Stimulated activated CD4-positive, alpha-beta T cell treated with anti-CD3 and anti-CD28 coated beads, Interleukin-15, amount 100 ng/mL, for 48 hours (primary cell): Measurements from ENCODE around the gene UFSP1.

Experiments used
- DNase-seq, 2 donors: peaks; one replicate each; pipeline ENCODE4 v3.0.0-alpha.2; 2020; ENCODE audit warnings: low read depth in 2 of 2

The UFSP1 gene

DNA sequence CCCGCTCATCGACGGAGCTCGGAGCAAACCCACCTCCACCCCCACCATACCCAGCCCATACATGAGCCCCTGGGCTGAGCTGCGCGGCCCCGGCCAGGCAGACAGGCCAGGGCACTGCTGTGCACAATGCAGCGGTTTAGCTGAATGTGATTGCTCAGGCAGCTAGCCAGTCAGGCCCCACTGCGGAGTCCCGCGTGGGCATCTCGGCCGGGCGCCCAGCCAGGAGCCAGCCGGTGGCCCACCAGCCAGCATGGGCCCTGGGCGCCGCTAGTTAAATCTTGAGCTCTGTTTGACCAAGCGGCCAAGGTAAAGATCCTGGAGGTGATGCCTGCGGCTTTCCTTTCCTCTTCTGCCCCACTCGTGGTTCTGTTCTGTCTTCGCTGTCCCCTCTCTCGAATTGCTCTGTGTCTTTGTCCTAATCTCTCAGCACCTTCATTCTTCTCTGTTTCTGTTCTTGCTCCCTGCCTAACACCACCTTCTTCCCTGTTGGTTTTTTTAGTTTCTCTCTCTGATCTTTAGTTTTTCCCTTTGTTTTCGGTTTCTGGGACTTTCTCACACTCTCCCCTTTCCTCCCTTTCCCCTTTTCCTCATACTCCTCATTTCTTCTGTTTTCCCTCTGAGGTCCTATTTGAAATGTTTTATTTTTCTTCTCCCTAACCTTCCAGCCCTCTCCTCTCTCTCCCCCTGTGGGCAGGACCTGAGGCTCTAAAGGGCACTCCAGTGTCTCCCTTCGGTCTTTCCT lies 6.6 kb downstream of the UFSP1 start:
- no peak for DNase-seq

DNA sequence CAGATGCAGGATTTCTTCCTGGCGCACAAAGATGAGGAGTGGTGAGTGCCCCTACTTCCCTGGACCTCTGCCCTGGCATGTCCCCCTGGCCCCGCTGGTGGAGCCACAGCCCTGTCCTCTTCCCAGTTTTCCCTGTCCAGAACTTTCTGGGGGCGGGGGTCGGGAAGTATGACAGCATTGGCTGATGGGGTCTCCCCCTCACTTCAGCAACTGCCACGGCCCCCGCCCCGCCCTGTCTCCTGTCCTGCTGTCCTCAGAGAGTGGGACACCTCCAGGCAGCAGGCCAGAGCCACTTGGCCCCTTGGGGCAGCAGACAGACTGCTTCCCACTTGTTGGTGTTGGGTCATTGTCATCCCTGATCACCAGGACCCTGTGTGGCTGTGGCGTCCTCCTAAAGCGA lies 7.3 kb downstream of the UFSP1 start:
- DNase-seq: no peak

DNA sequence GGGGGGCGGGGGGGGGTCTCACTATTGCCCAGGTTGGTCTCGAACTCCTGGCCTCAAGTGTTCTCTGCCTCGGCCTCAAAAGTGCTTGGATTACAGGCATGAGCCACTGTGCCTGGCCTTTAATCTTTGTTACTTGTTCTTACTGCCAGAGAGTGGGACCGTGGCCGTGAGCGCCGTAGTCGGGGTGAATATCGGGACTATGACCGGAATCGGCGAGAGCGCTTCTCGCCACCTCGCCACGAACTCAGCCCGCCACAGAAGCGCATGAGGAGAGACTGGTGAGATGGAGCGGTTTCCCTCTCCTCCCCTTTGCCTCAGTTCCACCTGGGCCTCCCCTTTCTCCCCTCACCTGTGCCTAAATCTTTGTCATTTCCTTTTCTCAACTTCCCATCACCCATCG lies 8.4 kb downstream of the UFSP1 start:
- no peak for DNase-seq

DNA sequence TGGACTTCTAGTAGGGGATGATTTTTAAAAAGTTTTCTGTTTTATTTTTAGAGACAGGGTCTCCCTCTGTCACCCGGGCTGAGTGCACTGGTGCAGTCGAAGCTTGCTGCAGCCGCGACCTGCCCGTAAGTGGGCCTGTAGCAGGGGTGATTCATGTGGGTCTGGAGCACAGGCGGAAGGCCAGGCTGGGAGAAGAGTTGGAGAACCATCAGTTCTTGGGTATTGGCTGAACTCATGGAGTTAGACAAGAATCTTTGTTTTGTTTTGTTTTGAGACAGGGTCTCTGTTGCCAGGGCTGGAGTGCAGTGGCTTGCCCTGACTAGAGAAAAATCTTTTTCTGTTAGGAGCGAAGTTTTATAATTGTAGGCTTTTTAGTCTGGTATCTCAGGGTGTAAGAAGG lies 8.9 kb downstream of the UFSP1 start:
- DNase-seq: no peak

DNA sequence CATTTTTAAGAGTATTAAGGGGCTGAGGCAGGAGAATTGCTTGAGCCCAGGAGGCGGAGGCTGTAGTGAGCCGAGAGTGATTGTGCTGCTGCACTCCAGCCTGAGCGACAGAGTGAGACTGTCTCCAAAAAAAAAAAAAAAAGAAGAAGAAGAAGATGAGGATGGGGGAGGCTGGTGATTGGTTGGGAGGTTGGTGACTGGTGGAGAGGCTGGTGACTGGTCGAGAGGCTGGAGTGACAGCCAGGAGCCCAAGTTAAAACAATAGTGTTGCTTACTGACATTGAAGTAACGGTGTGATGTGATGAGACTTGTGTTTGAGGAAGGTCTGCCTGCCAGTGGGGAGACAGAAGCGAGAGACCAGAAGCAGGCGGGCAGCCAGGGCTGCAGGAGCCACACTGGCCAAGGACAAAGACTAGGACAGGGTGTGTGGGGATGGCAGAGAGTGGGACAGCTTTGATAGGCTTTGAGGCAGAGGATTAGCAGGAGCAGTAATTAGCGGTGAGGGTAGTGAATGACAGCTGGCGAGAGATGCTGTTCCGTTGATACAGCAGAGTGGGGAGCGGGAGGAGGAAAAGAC lies 9.7 kb downstream of the UFSP1 start:
- DNase-seq: no peak

DNA sequence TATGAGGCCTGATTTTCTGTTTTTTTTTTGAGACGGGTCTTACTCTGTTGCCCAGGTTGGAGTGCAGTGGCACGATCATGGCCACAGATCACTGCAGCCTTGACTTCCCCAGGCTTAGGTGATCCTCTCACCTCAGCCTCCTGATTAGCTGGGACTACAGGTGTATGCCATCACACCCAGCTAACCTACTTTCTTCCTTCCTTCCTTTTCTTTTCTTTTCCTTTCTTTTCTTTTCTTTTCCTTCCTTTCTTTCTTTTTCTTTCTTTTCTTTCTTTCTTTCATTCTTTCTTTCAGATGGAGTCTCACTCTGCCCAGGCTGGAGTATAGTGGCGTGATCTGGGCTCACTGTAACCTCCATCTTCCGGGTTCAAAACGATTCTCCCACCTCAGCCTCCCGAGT lies 10.8 kb downstream of the UFSP1 start:
- DNase-seq: no peak

DNA sequence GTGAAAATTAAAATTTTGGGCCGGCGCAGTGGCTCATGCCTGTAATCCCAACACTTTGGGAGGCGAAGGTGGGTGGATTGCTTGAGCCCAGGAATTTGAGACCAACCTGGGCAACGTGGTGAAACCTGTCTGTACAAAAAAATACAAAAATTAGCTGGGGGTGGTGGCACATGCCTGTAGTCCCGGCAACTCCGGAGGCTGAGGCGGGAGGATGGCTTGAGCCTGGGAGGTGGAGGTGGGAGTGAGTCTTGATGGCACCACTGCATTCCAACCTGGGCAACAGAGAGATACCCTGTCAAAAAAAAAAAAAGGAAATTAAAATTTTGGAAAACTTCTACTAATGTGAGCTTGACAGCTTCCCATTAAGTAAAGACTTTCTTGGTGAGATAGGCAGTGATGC lies 11.5 kb downstream of the UFSP1 start:
- no peak for DNase-seq

DNA sequence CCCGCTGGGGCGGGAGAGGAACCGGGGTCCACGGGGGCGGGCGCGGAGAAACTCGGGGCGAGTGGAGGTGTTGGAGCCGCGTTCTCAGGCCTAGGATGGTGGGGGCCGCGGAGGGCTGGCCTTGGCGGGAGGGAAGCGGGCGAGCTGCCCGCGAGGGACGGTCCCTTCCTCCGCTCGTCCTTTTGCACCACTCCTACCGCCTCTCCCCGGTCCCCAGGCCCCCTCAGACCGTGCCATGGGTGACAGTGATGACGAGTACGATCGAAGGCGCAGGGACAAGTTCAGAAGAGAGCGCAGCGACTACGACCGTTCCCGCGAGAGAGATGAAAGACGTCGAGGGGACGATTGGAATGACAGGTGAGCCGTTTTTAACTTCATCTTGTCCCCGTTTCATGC lies 14.2 kb downstream of the UFSP1 start:
- no peak for DNase-seq

DNA sequence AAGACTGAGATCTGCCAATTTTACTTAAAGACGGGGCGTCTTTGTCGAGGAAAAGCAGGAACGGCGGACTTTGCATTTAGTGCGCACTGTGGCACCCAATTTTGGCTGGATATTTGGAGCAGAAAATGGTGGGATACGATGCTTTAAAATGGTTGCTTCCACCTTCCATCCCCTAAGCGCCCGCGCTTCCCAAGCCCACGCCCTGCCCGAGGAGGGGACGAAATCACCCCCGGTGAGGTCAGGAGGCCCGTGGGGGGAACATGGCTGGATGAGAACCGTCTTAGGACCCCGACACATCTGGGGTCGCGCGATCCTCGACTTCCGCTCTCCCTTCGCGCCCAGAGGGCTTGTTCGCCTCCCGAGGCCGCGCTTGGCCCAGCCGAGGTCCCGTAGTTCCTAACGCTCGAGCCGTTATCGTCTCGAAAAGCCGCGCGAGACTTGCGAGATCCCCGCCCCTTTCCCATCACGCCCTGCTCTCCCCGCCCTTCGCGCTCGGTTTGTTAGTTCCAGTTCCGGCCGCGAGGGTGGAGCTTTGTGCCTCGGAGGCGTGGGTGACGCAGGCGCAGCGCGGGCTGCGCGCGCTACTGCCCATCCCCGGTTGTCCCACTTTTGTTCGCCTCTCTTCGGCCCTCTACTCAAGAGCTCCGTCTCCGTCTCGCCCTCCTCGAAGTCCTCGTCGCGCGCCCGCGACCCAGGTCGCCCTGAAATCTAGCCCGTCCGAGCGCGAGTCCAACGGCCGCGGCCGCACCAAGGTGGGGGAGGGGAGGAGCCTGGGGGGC lies 14.7 kb downstream of the UFSP1 start, which contains the start of gene SRRT:
Gene SRRT, plus strand, starts transcription at position 527 of the 779 bp plus-strand sequence. CDS start 488 bp downstream, outside the sequence.
- DNase-seq: peak; percentile 98

DNA sequence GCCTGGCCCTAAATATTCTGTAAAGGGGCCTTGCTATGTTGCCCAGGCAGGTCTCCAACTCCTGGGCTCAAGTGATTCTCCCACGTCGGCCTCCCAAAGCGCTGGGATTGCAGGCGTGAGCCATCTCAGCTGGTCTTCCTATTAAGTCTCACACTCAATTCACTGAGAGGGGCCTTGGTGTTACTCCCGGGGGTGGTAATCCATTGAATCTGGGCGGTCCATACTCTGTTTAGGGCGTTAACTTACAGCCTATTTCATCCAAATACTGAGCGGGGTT lies 15.3 kb downstream of the UFSP1 start:
- no peak for DNase-seq

DNA sequence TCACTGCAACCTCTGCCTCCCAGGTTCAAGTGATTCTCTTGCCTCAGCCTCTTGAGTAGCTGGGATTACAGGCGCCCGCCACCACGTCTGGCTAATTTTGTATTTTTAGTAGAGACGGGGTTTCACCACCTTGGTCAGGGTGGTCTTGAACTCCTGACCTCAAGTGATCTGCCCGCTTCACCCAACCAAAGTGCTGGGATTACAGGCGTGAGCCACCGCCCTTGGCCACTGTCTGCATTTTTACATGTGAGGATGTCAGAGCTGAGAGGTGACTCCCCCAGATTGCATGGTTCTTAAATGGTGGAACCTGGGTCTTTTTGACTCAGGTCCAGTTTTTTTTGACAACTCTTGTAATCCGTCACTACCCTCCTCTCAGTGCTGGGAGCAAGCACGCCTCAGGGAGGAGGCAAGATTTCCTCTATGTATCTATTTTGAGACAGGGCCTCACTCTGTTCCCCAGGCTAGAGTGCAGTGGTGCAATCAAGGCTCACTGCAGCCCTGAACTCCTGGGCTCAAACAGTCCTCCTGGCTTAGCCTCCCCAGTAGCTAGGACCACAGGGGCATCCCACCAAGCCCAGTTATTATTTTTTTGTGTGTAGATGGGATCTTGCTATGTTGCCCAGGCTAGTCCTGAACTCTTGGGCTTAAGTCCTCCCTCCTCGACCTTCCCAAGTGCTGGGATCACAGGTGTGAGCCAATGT lies 15.8 kb downstream of the UFSP1 start:
- DNase-seq: no peak

DNA sequence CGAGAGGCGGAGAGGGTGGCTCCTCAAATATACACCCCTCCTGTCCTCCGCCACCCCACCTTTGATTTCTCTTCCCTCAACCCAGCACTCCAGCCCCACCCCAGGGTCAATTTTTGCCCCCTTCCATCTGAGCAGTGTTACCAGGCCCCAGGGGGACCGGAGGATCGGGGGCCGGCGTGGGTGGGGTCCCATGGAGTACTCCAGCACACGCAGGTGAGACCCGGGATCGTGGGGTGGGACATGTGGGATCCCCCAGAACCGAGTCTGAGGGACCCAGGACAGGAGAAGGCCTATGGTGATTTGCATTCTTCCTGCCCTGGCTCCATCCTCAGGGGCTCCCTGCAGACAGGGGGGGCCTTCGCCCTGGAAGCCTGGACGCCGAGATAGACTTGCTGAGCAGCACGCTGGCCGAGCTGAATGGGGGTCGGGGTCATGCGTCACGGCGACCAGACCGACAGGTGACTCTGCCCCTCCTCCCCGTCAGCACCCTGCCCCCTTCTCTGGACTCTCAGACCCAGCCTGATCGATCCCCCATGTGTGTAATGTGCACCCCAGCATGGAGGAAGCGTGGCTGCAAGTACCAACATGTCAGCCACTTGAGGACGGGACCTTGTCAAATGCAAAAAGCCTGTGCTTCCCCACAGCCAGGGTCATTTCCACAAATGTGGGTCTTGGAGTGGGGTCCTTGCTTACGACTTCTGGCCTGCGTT lies 21.6 kb downstream of the UFSP1 start:
- no peak for DNase-seq

DNA sequence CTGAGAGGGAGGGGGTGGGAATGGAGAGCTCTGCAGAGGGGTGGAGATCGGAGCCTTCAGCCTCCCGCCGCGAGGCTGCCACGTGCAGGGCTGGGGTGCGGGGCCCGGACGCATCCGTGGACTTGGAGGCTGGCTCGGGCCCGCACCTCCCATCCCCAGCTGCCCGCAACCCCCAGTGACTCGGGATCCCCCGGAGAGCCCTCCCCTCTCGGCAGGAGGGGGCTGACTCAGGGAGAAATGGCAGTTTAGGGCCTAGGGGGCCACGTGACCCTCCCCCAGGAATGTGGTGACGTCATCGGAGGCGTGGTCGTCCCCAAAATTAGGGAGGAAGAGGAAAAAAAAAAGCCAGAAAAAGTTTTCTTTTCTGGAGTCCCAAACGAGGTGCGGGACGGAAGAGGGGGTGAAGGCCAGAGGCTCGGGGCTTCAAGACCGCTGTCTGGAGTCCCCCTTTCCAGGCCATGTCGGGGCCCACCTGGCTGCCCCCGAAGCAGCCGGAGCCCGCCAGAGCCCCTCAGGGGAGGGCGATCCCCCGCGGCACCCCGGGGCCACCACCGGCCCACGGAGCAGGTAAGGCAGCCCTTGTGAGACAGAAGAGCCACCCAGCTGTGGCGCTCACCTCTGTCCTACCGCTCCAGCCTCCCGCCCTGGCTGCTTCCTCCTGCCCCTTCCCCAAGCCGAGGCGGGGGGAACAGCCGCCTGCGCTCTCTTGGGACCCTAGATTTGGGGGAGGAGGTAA lies 22.3 kb downstream of the UFSP1 start, which contains the start of gene TRIP6:
Gene TRIP6, plus strand, starts transcription at position 348 of the 736 bp plus-strand sequence. Its CDS starts 111 bp downstream, at position 459.
- no peak for DNase-seq

DNA sequence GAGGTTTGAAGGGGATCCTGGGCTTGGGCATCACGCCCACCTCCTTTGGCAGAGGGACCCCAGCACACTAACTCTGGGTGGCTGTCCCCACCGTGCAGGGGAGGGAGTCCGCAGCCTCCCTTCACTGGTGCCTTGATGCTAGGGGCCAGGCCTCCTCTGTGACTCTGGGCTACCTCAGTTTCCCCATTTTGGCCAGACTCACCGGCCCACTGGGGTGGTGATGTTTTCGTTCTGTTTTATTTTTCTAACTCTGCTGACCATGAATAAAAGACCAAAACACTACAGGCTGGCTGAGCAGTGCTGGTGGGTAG lies 22.8 kb downstream of the UFSP1 start:
- no peak for DNase-seq

DNA sequence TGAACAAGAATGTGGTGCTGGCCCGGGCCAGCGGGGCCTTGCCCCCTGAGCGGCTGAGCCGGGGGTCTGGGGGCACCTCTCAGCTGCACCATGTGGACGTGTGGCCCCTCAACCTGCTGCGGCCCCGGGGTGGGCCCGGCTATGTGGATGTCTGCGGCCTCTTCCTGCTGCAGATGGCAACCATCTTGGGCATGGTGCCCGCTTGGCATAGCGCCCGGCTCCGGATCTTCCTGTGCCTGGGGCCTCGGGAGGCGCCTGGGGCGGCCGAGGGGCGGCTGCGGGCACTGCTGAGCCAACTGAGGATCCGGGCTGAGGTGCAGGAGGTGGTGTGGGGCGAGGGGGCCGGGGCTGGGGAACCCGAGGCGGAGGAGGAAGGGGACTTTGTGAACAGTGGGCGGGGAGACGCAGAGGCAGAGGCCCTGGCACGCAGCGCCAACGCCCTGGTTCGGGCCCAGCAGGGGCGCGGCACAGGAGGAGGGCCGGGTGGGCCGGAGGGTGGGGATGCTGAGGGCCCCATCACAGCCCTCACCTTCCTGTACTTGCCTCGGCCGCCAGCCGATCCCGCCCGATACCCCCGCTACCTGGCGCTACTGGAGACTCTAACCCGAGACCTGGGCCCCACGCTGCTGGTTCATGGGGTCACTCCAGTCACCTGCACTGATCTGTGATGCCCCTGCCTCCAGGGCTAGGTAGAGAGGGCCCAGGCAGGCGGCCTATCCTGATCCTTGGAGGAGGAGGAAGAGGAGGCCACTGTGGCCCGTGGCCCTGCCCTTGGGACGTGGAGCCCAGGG lies 23.4 kb downstream of the UFSP1 start:
- no peak for DNase-seq

DNA sequence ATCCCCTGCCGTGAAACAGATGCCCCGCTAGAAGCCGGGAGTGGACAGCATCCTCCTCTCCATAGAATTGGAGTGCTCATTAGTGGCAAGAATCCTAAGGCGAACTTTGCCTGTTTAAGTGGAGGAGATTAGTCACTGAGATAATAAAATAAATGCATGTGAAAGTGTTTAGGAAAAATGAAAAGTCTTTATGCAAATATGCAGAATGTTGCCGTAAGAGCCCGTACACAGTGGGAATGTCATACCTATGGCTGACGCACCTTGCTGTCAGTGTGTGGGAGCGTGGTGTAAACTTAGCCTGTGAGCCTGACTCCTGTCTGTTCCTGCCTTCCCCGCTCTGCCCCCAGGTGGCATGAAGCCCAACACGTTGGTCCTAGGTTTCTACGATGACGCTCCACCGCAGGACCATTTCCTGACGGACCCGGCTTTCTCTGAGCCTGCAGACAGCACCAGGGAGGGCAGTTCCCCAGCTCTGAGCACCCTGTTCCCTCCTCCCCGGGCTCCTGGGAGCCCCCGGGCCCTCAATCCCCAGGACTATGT lies 24.1 kb downstream of the UFSP1 start:
- no peak for DNase-seq

DNA sequence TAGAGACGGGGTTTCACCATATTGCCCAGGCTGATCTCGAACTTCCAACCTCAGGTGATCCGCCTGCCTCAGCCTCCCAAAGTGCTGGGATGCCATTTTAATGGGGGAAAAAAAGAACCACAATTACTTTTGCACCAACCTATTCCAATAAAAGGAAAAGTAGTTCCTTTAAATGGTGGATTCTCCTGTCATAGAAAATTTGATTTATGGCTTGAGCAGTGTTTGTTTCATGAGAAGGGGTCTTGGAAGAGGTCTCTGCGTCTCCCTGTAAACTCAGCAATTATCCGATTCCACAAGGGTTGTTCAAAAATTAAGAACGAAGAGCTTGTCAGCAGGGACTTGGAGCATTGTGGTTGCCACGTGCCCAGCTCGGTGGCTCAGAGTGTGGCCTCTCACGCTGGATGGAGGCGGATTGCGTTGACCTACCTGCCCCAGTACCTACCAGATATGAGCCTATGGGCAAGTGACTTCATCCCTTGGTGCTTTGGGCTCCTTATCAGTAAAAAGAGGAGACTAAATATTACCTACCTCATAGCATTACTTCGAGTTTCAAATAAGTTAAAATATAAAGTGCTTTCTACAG lies 25.2 kb downstream of the UFSP1 start:
- DNase-seq: no peak

DNA sequence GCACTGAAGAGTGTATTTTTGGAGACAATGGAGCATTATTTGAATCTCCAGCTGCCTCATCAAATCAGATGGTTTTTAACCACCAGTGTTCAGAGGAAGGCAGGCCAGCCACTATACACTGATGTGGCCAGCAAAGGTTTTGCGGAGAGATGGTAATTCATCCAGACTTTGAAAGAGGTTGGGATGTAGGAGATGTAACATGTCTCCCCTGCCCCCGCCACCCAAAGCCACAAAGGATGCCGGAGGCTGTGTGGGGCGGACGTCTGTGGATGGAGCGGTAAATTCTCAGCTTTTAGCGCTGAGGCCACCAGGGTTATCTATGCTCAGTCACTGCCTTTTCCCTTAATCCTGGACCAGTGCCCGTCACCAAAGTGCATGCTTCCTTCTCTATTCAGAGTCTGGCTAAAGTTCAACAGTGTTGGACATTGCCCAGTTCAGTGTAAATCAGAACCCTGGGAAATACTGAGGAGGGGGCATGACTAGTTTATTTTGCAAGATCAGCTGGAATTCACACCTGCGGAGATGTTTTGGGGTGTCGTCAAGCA lies 26.0 kb downstream of the UFSP1 start:
- DNase-seq: no peak

DNA sequence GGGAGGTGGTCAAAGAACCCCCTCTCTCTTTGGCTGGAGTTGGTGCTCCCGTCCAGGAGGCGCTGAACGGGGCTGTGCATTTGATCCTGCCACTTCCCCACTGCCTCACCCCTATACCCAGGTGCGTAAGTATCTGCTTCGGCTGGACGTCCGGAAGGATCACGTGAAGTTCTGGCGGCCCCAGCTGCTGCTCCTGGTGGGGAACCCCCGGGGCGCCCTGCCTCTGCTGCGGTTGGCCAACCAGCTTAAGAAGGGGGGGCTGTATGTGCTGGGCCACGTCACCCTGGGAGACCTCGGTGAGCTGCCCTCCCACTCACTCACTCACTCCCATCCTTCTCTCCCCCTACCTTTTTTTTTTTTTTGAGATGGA lies 27.9 kb downstream of the UFSP1 start:
- DNase-seq: no peak
